ENCODE results near the gene SP3.

The SP3 gene

GRCh38 chr2:173956454-173956853 is 8.7 kb downstream of the SP3 start:
- Histone ChIP-seq H3K4me1 (no peaks in the 10 kb centered on the region), H3K9me3 (no peaks in the 10 kb centered on the region), H3K4me3 (ENCODE audit: low read depth, low read length) (no peak overlapping the region), H3K27me3 (no peaks in the 10 kb centered on the region), H3K36me3 (peaks cover 18% of the 10 kb centered on the region)
- TF ChIP-seq CTCF (IDR thresholded peaks at IDR 0.05; ENCODE audit: low read depth, low read length): no peak
- no peak for DNase-seq

- peaks cover 18% of the 10 kb centered on the region for H3K36me3 ChIP-seq
Observed at GRCh38 chr2:173955867-173956266, 9.3 kb downstream of the SP3 start.

GRCh38 chr2:173955004-173955403 is 10.2 kb downstream of the SP3 start:
- Histone ChIP-seq H3K36me3 (peaks cover 18% of the 10 kb centered on the region), H3K9me3 (no peaks in the 10 kb centered on the region)
- TF ChIP-seq CTCF (IDR thresholded peaks at IDR 0.05; ENCODE audit: low read depth, low read length): no peak

More at GRCh38 chr2:173955867-173956266, 9.3 kb downstream of the SP3 start:
- Histone ChIP-seq H3K4me3 (ENCODE audit: low read depth, low read length) (no peak overlapping the region), H3K4me1 (no peaks in the 10 kb centered on the region), H3K27me3 (no peaks in the 10 kb centered on the region), H3K9me3 (no peaks in the 10 kb centered on the region)
- DNase-seq: no peak
- TF ChIP-seq CTCF (IDR thresholded peaks at IDR 0.05; ENCODE audit: low read depth, low read length): no peak

GRCh38 chr2:173953047-173953424 is 12.1 kb downstream of the SP3 start:
- TF ChIP-seq CTCF (IDR thresholded peaks at IDR 0.05; ENCODE audit: low read depth, low read length): no peak
- H3K36me3 ChIP-seq: peaks cover 18% of the 10 kb centered on the region
- H3K27me3 ChIP-seq: no peaks in the 10 kb centered on the region
- no peak for DNase-seq
- no peaks in the 10 kb centered on the region for H3K4me1 ChIP-seq
- H3K9me3 ChIP-seq: no peaks in the 10 kb centered on the region
- H3K4me3 ChIP-seq (ENCODE audit: low read depth, low read length): no peak overlapping the region

More at GRCh38 chr2:173955004-173955403, 10.2 kb downstream of the SP3 start:
- DNase-seq: no peak
- Histone ChIP-seq H3K27me3 (no peaks in the 10 kb centered on the region), H3K4me1 (no peaks in the 10 kb centered on the region), H3K4me3 (ENCODE audit: low read depth, low read length) (no peak overlapping the region)

GRCh38 chr2:173952267-173953046 is 12.7 kb downstream of the SP3 start:
- no peaks in the 10 kb centered on the region for H3K4me1 ChIP-seq
- H3K27me3 ChIP-seq: no peaks in the 10 kb centered on the region
- H3K9me3 ChIP-seq: no peaks in the 10 kb centered on the region
- no peak overlapping the region for H3K4me3 ChIP-seq (ENCODE audit: low read depth, low read length)
- H3K36me3 ChIP-seq: peaks cover 18% of the 10 kb centered on the region
- TF ChIP-seq CTCF (IDR thresholded peaks at IDR 0.05; ENCODE audit: low read depth, low read length): no peak
- no peak for DNase-seq

- TF ChIP-seq CTCF (IDR thresholded peaks at IDR 0.05; ENCODE audit: low read depth, low read length): no peak
- no peaks in the 10 kb centered on the region for H3K27me3 ChIP-seq
- no peak for DNase-seq
- no peak overlapping the region for H3K4me3 ChIP-seq (ENCODE audit: low read depth, low read length)
- H3K4me1 ChIP-seq: no peaks in the 10 kb centered on the region
- H3K9me3 ChIP-seq: no peaks in the 10 kb centered on the region
- peaks cover 8% of the 10 kb centered on the region; the same call in 1 of the 2 replicates for H3K36me3 ChIP-seq
Observed at GRCh38 chr2:173948842-173949241, 16.3 kb downstream of the SP3 start.

Measured in BE2C (cell line).